Mucosa of descending colon (tissue), 3 donors: ENCODE results near the gene SCT. TPM values are rescaled to one million over a fixed set of nuclear protein-coding genes. Genes with fewer than 3 reads are reported as not detected.

Experiments
- ATAC-seq: fragments of 200-7000 bp; cut with Tn5 transposase; one replicate; pipeline ENCODE4 v1.9.1; 2020; ENCODE audit warnings: mild to moderate bottlenecking, moderate library complexity
- DNase-seq, 3 donors: peaks; one replicate each; pipeline ENCODE4 v3.0.0-alpha.2; 2020
- H3K36me3 ChIP-seq: fragments of 200-600 bp; one replicate; pipeline ENCODE4 v1.8.0; 2021; ENCODE audit warnings: low read depth, mild to moderate bottlenecking
- H3K4me1 ChIP-seq: fragments of 200-600 bp; one replicate; pipeline ENCODE4 v1.8.0; 2021; ENCODE audit warnings: low read depth, mild to moderate bottlenecking
- H3K4me3 ChIP-seq: fragments of 200-600 bp; one replicate; pipeline ENCODE4 v1.8.0; 2021; ENCODE audit warnings: mild to moderate bottlenecking
- H3K9me3 ChIP-seq: fragments of 200-600 bp; one replicate; pipeline ENCODE4 v1.8.0; 2021; ENCODE audit warnings: mild to moderate bottlenecking
- intact Hi-C, 2 donors: fragments of 100-400 bp; cut with DNase I in 1 of 2; cut with micrococcal nuclease in 1 of 2; formaldehyde crosslinking; loops; one replicate each; pipeline versions ENCODE4 v1.11.0 to v1.11.1; 2022; cut with DNase I, micrococcal nuclease
- total RNA-seq, 3 donors: library from RNA; stranded (reverse); fragmentation: NEBNext Ultra II Directional in 2 of 3; extraction: Animal tissue kit (Norgen Biotek cat#: 25700) in 2 of 3; gene quantifications; one replicate each; pipeline versions ENCODE4 v1.2.1 to v1.2.4, GENCODE V29; 2021 to 2023
- TF ChIP-seq, protein P1 (sequence below): fragments of 200-600 bp; IDR thresholded peaks from one replicate; pipeline ENCODE4 v1.8.0; 2022; ENCODE audit warnings: antibody characterized with exemption, mild to moderate bottlenecking
- donor health status: DM: no; HTN: no; CAD: no; lungs with moderate emphysema.
- donor health status: DM: no; HTN: no; CAD: no.
- donor health status: DM: no; HTN: yes; CAD: no.

The SCT gene
- total RNA-seq, 3 donors from 2014 or later, result 1.0 TPM; not detected in 1

DNA sequence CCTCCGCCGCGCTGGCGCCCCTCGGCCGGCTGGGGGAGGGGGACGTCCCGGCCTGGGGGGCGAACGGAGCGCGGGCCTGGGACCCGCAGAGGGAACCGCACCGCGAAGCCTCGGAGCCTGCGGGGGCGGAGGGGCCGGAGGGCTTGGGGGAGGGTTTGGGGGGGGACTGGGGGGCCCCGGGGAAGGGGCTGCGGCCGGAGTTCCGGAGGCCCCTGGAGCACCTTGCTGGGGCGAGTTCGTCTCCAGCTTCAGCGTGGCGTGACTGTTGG is 261 bp upstream of the SCT start:
- intact Hi-C loops, result no loop called here
- TF ChIP-seq, protein P1, sequence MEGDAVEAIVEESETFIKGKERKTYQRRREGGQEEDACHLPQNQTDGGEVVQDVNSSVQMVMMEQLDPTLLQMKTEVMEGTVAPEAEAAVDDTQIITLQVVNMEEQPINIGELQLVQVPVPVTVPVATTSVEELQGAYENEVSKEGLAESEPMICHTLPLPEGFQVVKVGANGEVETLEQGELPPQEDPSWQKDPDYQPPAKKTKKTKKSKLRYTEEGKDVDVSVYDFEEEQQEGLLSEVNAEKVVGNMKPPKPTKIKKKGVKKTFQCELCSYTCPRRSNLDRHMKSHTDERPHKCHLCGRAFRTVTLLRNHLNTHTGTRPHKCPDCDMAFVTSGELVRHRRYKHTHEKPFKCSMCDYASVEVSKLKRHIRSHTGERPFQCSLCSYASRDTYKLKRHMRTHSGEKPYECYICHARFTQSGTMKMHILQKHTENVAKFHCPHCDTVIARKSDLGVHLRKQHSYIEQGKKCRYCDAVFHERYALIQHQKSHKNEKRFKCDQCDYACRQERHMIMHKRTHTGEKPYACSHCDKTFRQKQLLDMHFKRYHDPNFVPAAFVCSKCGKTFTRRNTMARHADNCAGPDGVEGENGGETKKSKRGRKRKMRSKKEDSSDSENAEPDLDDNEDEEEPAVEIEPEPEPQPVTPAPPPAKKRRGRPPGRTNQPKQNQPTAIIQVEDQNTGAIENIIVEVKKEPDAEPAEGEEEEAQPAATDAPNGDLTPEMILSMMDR, result no peak
- Histone ChIP-seq H3K36me3 (no peaks in the 10 kb centered on the region), H3K4me1 (peaks cover 14% of the 10 kb centered on the region), H3K9me3 (no peaks in the 10 kb centered on the region), H3K4me3 (no peak overlapping the region)
- ATAC-seq, result no peak
- DNase-seq, result no peak

DNA sequence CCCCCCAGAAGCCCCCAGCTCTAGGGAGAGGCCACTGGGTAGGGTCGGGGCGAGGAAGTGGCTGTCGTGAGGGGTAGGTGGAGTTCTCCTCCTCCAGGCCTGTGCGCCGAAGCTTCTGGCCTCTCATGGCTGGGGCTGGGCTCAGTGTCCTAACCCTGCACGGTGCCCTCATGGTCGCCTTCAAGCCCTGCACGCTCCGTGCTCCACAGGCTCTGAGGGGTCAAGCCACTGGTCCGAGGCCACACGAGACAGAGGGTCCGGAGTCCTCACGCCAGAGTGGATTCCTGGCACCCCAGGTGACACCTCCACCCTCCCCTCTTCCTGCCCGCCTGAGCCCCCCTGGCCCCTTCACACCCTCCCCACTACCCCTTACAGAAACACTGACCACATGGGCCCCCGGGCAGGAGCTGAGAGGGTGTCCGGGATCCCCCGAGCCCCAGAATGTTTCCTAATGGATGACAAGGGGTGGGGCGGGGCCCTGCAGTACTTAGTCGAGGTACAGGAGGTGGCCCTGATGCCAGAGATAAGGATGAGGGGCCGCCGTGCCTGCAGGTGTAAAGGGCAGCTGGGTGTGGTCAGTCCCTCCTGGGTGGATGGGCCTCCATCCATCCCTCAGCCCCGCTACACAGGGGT is 1.2 kb downstream of the SCT start:
- TF ChIP-seq, protein P1, result no peak
- Histone ChIP-seq H3K4me3 (no peak overlapping the region), H3K36me3 (no peaks in the 10 kb centered on the region), H3K9me3 (no peaks in the 10 kb centered on the region), H3K4me1 (peaks cover 14% of the 10 kb centered on the region)
- intact Hi-C loops, result no loop called here
- peak; percentile 38 for ATAC-seq
- peak; percentile 55 to 70 (median 63) for DNase-seq

DNA sequence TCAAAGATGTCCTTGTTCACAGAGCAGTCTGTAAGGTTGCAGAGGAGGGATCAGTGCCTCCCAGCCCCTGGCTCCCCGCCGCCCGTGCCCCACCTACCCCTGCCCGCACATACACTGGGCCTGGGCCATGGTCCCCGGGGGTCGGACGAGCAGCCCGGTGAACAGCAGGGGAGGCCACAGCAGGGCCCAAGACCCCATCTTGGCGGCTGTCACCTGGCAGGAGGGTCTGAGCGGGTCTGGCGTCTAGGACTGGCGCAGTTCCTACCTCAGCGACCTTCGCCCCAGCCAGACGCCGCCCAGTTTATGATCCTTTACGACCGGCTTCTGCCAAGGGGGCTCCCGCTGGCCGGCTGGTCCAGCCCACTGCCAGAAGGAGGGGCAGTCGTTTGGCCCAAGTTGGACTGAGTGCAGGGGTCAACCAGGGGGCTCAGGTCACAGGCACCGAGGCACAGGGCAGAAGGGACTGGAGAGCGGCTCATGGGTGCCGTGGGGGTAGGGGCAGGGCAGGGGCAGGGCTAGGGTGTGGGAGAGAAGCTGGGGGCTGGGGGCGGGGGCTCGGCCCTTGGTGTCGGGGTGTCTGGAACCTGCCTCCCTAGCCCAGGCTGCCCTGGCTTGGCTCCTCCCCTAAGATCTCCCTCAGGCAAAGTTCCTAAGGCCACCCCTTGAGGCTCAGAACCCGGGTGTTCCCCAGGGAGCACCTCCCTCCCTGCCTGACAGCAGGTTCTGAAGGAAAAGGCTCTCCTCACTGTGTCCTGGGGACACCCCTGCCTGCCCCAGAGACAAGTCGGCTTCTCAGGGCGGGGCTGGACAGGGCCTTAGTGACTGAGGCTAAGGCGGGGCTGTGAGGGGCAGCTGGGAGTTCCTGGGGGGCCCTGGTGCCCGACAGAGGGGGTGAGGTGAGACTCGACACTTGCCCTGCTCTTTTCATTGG is 2.0 kb downstream of the SCT start, which contains the start of gene CDHR5:
Gene CDHR5 (minus strand): TSS at position 251 of the 931 bp plus-strand sequence. CDS start 53 bp downstream, at position 198.
- Histone ChIP-seq H3K4me3 (peak within 1 kb of the TSS; percentile 28), H3K4me1 (peaks cover 14% of the 10 kb centered on the region), H3K9me3 (no peaks in the 10 kb centered on the region), H3K36me3 (no peaks in the 10 kb centered on the region)
- ATAC-seq, result peak; percentile 83
- DNase-seq, result peak; percentile 83 to 87 (median 86)
- intact Hi-C loops, result no loop called here
- TF ChIP-seq, protein P1, result no peak

DNA sequence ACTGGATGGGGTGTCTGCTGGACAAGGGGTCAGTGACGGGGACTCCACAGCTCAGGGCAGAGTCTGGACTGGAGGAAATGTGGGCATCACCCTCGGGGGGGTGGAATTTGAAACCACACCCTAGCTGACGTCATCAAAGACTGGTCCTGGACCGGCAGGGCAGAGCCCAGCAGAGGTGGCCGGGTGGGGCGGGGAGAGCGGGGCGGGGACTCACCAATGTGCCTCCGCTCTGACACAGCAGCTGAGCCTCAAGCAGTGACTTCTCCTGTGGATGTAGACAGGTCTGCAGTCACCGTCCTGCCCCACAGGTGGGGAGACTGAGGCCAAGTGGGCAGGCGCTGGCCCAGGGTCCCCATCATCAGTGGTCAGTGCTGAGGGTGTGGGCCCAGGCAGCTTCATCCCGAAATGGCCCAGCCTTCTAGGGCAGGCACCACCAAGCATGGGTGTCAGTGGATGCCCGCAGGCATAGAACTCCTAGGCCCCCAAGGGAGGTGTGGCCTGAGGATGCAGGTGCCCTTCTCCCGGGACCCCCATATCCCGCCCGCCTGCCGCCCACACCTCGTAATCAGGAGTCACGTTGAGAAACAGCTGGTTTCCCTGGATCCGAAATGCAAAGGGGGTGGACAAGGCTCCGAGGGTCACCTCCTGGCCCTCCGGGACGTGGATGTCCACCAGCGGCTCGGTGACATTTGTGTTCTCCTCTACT is 2.8 kb downstream of the SCT start:
- TF ChIP-seq, protein P1, result no peak
- DNase-seq, result peak; percentile 91 to 93 (median 93)
- no peaks in the 10 kb centered on the region for H3K36me3 ChIP-seq
- ATAC-seq, result peak; percentile 77
- H3K9me3 ChIP-seq, result no peaks in the 10 kb centered on the region
- peak overlapping the region; percentile 28 for H3K4me3 ChIP-seq
- intact Hi-C loops, result no loop called here
- peaks cover 14% of the 10 kb centered on the region for H3K4me1 ChIP-seq

DNA sequence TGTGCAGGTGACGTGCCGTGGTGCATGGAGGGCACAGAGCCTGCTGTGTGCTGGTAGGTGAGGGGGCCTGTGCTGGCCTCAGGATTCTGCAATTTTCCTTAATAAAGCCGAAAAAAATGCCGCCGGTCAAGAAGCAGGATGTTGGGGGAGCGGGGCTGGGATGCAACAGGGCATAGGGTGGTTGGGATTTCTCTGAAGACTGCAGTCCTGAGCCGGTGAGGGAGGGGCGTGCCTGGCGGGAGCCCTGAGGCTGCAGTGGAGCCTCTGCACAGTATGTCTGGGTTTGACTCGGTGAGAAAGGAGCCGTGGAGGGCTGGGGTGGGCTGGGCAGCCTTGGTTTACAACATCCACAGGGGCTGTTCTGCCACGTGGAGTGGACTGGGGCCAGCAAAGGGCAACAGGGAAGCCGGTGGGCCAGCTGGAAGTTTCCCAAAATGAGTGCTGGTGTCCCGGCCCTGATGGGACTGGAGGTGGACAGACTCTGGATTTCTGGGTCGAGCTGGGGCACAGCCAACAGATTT is 3.6 kb downstream of the SCT start:
- TF ChIP-seq, protein P1, result no peak
- ATAC-seq, result no peak
- H3K9me3 ChIP-seq, result no peaks in the 10 kb centered on the region
- H3K4me3 ChIP-seq, result no peak overlapping the region
- intact Hi-C loops, result no loop called here
- peaks cover 14% of the 10 kb centered on the region for H3K4me1 ChIP-seq
- peak in 1 of 3 donors; percentile 53 for DNase-seq
- no peaks in the 10 kb centered on the region for H3K36me3 ChIP-seq
